Esophagus squamous epithelium (tissue), 4 donors: ENCODE measurements around the gene IL33.

Experiments used
- CTCF ChIP-seq, 6 experiments: fragments of 450-650 bp in 4 of 6; fragments of 200-600 bp in 2 of 6; sonication (generic) in 2 of 6; IDR thresholded peaks; one replicate each; pipeline ENCODE4 v1.5.1; 2016 to 2019; ENCODE audit warnings: antibody characterized with exemption in 6 of 6, mild to moderate bottlenecking in 4 of 6, moderate library complexity in 4 of 6
- POLR2A ChIP-seq, 4 donors: fragments of 450-650 bp; IDR thresholded peaks; one replicate each; pipeline ENCODE4 v1.6.1; 2017; ENCODE audit warnings: antibody characterized with exemption in 4 of 4, mild to moderate bottlenecking in 4 of 4, moderate library complexity in 3 of 4

- TF ChIP-seq CTCF (IDR thresholded peaks at IDR 0.05) (no peak), POLR2A (IDR thresholded peaks at IDR 0.05) (no peak)
Measured at GRCh38 chr9:6212722-6213375, 2.8 kb upstream of the IL33 start.
